ENCODE measurements around the gene SFXN4. TPM values are rescaled to one million over a fixed set of nuclear protein-coding genes. Genes with fewer than 3 reads are reported as not detected.
"Not testable (repeated sequence)": the region's sequence is repeated elsewhere in the genome, so short reads cannot be mapped to it uniquely, and the experiment has no call there.

The SFXN4 gene
- total RNA-seq, 1 donor from 2014 or later, result 21.6 TPM

GRCh38 chr10:119159332-119159731 is 6.2 kb downstream of the SFXN4 start:
- DNase-seq (ENCODE audit: low read depth) (no peak), FAIRE-seq (no peak)
- no peaks in the 10 kb centered on the region for H3K27me3 ChIP-seq (ENCODE audit: control insufficient read depth, insufficient read depth, low read length)
- TF ChIP-seq CTCF (IDR thresholded peaks at IDR 0.05; ENCODE audit: insufficient read depth, low read length, severe bottlenecking), result no peak
- H3K4me3 ChIP-seq (ENCODE audit: low read depth, low read length), result no peak overlapping the region
- peaks cover 22% of the 10 kb centered on the region for H3K36me3 ChIP-seq (ENCODE audit: control insufficient read depth, insufficient read depth, low read length)

GRCh38 chr10:119153661-119154060 is 11.9 kb downstream of the SFXN4 start:
- FAIRE-seq (no peak), DNase-seq (ENCODE audit: low read depth) (no peak)
- H3K36me3 ChIP-seq (ENCODE audit: control insufficient read depth, insufficient read depth, low read length), result peaks cover 26% of the 10 kb centered on the region
- H3K27me3 ChIP-seq (ENCODE audit: control insufficient read depth, insufficient read depth, low read length), result no peaks in the 10 kb centered on the region
- H3K4me3 ChIP-seq (ENCODE audit: low read depth, low read length), result no peak overlapping the region
- TF ChIP-seq CTCF (IDR thresholded peaks at IDR 0.05; ENCODE audit: insufficient read depth, low read length, severe bottlenecking), result no peak

- peaks cover 28% of the 10 kb centered on the region for H3K36me3 ChIP-seq (ENCODE audit: control insufficient read depth, insufficient read depth, low read length)
- no peak for TF ChIP-seq CTCF (IDR thresholded peaks at IDR 0.05; ENCODE audit: insufficient read depth, low read length, severe bottlenecking)
- no peak overlapping the region for H3K4me3 ChIP-seq (ENCODE audit: low read depth, low read length)
- no peak for DNase-seq (ENCODE audit: low read depth)
- H3K27me3 ChIP-seq (ENCODE audit: control insufficient read depth, insufficient read depth, low read length), result no peaks in the 10 kb centered on the region
- no peak for FAIRE-seq
Measured at GRCh38 chr10:119153041-119153440, 12.5 kb downstream of the SFXN4 start.

GRCh38 chr10:119151601-119152000 is 13.9 kb downstream of the SFXN4 start:
- not testable (repeated sequence) for FAIRE-seq; DNase-seq (ENCODE audit: low read depth); H3K27me3 ChIP-seq (ENCODE audit: control insufficient read depth, insufficient read depth, low read length); H3K4me3 ChIP-seq (ENCODE audit: low read depth, low read length)
- H3K36me3 ChIP-seq (ENCODE audit: control insufficient read depth, insufficient read depth, low read length), result peaks cover 30% of the 10 kb centered on the region

GRCh38 chr10:119149729-119150128 is 15.8 kb downstream of the SFXN4 start:
- TF ChIP-seq CTCF (IDR thresholded peaks at IDR 0.05; ENCODE audit: insufficient read depth, low read length, severe bottlenecking), result no peak
- DNase-seq (ENCODE audit: low read depth), result no peak
- no peak for FAIRE-seq
- Histone ChIP-seq H3K4me3 (ENCODE audit: low read depth, low read length) (no peak overlapping the region), H3K27me3 (ENCODE audit: control insufficient read depth, insufficient read depth, low read length) (no peaks in the 10 kb centered on the region), H3K36me3 (ENCODE audit: control insufficient read depth, insufficient read depth, low read length) (peaks cover 20% of the 10 kb centered on the region)

- no peak for DNase-seq (ENCODE audit: low read depth)
- Histone ChIP-seq H3K4me3 (ENCODE audit: low read depth, low read length) (no peak overlapping the region), H3K27me3 (ENCODE audit: control insufficient read depth, insufficient read depth, low read length) (no peaks in the 10 kb centered on the region), H3K36me3 (ENCODE audit: control insufficient read depth, insufficient read depth, low read length) (peaks cover 16% of the 10 kb centered on the region)
- no peak for TF ChIP-seq CTCF (IDR thresholded peaks at IDR 0.05; ENCODE audit: insufficient read depth, low read length, severe bottlenecking)
- FAIRE-seq, result peak; percentile 86
Measured at GRCh38 chr10:119149157-119149556, 16.4 kb downstream of the SFXN4 start.
